ENCODE results near the gene LRP5.

LRP5 gene

DNA sequence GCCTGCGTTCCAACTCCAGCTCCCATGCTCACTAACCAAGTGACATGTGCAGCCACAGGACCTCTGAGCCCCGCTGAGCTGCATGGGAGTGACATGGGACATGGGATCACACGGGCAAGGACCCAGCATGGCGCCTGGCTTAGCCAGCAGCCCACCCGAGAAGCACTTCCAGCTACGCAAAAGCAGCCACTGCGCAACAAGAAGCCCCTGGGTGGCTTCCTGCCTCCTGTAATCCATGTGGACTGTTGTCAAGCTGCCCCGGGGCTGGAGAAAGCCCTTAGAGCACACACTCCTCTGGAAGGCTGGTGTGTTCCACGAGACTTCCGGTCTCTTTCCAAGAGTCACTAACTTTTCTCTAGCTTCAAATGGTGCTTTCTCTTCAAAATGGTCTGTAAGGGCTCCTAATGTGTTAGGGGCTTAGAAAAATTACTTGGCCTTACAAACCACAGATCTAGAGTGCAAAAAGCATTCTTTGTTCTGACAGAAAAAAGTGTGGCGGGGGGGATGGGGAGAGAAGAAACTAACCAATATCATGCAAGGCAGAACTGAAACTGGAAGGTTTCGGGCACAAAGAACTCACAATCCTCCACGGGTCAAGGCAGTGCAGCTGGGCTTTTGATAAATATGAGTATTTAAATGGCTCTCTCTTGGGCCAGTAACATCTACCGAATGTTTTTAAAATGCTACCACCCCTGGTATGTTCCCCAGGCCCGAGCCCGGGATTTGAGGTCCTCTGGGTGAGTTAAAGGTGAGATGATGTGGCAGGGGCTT is 46.1 kb upstream of the LRP5 start:
- Histone ChIP-seq H3K4me3 (IDR thresholded peaks at IDR 0.05; ENCODE audit: insufficient read depth, low read depth, low read length) (no peak overlapping the region), H2AFZ (ENCODE audit: low read depth) (peak overlapping the region; percentile 48; the same call in 1 of the 2 replicates), H3K79me2 (ENCODE audit: insufficient read depth, low read depth) (peaks cover 48% of the 10 kb centered on the region), H4K20me1 (ENCODE audit: insufficient read depth) (no peaks in the 10 kb centered on the region), H3K36me3 (ENCODE audit: insufficient read depth) (peaks cover 8% of the 10 kb centered on the region; the same call in 1 of the 2 replicates), H3K9ac (peak overlapping the region; percentile 78), H3K4me2 (peak overlapping the region; percentile 100), H3K27ac (peak overlapping the region; percentile 100), H3K4me1 (ENCODE audit: low read depth, poor library complexity, severe bottlenecking) (peaks cover 61% of the 10 kb centered on the region), H3K27me3 (ENCODE audit: insufficient read depth, low read depth) (no peaks in the 10 kb centered on the region)
- TF ChIP-seq, protein P1, sequence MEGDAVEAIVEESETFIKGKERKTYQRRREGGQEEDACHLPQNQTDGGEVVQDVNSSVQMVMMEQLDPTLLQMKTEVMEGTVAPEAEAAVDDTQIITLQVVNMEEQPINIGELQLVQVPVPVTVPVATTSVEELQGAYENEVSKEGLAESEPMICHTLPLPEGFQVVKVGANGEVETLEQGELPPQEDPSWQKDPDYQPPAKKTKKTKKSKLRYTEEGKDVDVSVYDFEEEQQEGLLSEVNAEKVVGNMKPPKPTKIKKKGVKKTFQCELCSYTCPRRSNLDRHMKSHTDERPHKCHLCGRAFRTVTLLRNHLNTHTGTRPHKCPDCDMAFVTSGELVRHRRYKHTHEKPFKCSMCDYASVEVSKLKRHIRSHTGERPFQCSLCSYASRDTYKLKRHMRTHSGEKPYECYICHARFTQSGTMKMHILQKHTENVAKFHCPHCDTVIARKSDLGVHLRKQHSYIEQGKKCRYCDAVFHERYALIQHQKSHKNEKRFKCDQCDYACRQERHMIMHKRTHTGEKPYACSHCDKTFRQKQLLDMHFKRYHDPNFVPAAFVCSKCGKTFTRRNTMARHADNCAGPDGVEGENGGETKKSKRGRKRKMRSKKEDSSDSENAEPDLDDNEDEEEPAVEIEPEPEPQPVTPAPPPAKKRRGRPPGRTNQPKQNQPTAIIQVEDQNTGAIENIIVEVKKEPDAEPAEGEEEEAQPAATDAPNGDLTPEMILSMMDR (conservative IDR thresholded peaks at IDR 0.05; ENCODE audit: low read depth, low read length), result no peak

DNA sequence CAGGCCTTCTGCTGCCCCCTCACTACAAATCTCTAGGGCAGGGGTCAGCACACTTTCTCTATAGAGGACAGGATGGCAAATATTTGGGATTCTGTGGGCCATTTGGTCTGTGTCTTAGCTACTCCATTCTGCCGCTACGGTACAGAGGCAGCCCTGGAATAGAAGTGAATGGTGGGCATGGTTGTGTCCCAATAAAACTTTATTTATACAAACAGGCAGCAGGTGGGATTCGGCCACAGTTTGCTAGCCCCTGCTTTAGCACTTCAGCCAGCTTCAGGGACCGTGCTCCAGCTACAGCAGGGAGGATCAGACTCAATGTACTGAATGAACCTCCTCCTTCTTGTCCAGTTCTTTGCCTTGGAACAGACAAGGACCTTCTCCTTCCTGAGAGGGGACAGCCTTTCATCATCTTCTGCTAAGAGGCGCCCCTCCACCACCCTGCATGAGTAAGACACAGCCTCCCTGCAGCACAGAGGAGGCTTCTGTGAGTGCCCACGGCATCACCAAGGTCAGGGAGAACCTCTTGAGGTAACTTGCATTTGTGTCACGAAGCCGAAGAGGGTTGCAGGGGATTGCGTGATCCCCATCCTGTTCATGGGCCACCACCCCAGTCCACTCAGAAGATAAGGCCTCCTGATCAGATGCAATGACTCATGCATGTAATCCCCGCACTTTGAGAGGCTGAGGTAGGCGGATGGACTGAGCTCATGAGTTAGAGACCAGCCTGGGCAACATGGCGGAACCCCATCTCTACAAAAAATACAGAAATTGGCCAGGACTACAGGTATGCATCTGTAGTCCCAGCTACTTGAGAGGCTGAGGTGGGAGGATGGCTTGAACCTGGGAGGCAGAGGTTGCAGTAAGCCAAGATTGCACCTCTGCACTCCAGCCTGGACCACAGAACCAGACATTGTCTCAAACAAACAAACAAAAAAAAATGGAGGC is 45.2 kb upstream of the LRP5 start:
- Histone ChIP-seq H3K4me2 (peak overlapping the region; percentile 100), H3K27ac (peak overlapping the region; percentile 100), H3K4me1 (ENCODE audit: low read depth, poor library complexity, severe bottlenecking) (peaks cover 61% of the 10 kb centered on the region), H3K9ac (peak overlapping the region; percentile 78; the same call in 1 of the 2 replicates), H3K36me3 (ENCODE audit: insufficient read depth) (peaks cover 8% of the 10 kb centered on the region; the same call in 1 of the 2 replicates), H2AFZ (ENCODE audit: low read depth) (no peak overlapping the region), H3K27me3 (ENCODE audit: insufficient read depth, low read depth) (no peaks in the 10 kb centered on the region), H3K4me3 (IDR thresholded peaks at IDR 0.05; ENCODE audit: insufficient read depth, low read depth, low read length) (no peak overlapping the region), H3K79me2 (ENCODE audit: insufficient read depth, low read depth) (peaks cover 52% of the 10 kb centered on the region), H4K20me1 (ENCODE audit: insufficient read depth) (no peaks in the 10 kb centered on the region)
- TF ChIP-seq, protein P1 (conservative IDR thresholded peaks at IDR 0.05; ENCODE audit: low read depth, low read length), result no peak

DNA sequence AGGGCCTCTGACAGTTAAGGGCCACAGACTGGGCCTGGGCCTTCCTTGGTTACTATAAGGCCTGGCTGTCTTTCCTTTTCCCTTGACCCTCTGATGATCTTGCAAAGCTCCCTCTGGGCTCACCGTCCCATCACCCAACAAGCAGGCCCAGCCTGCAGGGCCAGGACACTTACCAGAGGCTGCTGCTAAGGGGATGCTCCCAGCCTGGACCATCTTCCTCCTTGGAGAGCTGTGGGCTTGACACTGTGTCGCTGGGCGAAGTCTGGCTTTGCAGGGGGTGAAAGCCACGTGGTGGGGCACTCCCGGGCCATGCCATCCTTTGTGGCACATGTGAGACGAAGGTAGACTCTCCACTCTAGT is 44.5 kb upstream of the LRP5 start:
- peak overlapping the region; percentile 100 for H3K27ac ChIP-seq

More for the DNA sequence above, 44.5 kb upstream of the LRP5 start:
- TF ChIP-seq, protein P1 (conservative IDR thresholded peaks at IDR 0.05; ENCODE audit: low read depth, low read length), result no peak
- Histone ChIP-seq H2AFZ (ENCODE audit: low read depth) (no peak overlapping the region), H3K9ac (no peak overlapping the region), H3K36me3 (ENCODE audit: insufficient read depth) (peaks cover 2% of the 10 kb centered on the region; the same call in 1 of the 2 replicates), H3K4me2 (peak overlapping the region; percentile 100; the same call in 1 of the 2 replicates), H4K20me1 (ENCODE audit: insufficient read depth) (no peaks in the 10 kb centered on the region), H3K4me3 (IDR thresholded peaks at IDR 0.05; ENCODE audit: insufficient read depth, low read depth, low read length) (no peak overlapping the region), H3K27me3 (ENCODE audit: insufficient read depth, low read depth) (no peaks in the 10 kb centered on the region), H3K4me1 (ENCODE audit: low read depth, poor library complexity, severe bottlenecking) (peaks cover 65% of the 10 kb centered on the region), H3K79me2 (ENCODE audit: insufficient read depth, low read depth) (peaks cover 52% of the 10 kb centered on the region)

Measured in KMS-11 (cell line).